NCI-H1694 treated with DMSO at 0.1 percent for 48 hours (cell line): ENCODE data around the gene UBE2J2.
"Not testable (repeated sequence)": the region's sequence is repeated elsewhere in the genome, so short reads cannot be mapped to it uniquely, and the experiment has no call there.

Source experiments
- DNase-seq: peaks from one replicate; lab custom pipeline; 2025; lab: John Stamatoyannopoulos, UW

UBE2J2 gene

DNA sequence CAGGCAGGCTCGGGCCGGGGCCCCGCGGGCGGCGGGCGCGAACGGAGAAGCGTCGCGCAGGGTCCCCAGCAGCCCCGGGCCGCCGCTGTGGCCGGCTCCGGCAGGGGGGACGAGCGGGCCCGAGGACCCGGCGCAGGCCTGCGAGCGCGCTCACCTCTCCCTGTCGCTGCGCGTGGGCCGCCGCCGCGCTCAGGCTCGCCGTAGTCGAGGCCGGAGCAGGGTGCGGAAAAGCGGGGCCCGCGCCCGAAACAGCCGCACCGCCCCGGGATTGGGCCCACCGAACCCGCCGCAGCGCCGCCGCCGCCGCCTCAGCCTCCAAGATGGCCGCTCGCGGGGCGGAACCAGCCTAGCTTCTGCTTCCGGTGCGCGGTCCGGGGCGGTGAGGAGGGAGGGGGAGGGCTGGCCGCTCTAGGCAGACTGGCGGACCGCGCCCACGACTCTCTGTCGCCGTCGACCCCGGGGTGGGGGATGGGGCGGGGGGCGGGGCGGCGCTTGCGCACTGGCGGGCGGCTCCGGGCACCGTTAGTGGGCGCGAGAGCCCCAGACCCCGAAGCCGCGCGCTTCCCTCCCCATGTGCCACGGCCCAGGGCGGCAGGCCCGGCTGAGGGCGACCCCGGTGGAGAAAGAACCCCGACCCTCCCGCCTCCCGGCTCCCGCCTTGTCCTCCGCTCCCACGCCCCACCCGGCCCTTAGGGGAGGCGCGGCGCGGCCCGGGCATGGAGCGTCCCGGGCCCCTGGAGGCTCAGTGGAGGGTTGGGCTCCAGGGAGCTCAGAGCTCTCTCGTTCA, at the start of gene UBE2J2:
TSS of gene UBE2J2 (minus strand) at position 343 of the 787 bp plus-strand sequence. CDS start 5,862 bp downstream, outside the sequence.
- DNase-seq, result peak; percentile 55

- DNase-seq, result no peak
These were observed 49.3 kb upstream of the UBE2J2 start for GRCh38 chr1:1322952-1323351.

GRCh38 chr1:1322418-1322817, 48.8 kb upstream of the UBE2J2 start:
- DNase-seq, result no peak

DNA sequence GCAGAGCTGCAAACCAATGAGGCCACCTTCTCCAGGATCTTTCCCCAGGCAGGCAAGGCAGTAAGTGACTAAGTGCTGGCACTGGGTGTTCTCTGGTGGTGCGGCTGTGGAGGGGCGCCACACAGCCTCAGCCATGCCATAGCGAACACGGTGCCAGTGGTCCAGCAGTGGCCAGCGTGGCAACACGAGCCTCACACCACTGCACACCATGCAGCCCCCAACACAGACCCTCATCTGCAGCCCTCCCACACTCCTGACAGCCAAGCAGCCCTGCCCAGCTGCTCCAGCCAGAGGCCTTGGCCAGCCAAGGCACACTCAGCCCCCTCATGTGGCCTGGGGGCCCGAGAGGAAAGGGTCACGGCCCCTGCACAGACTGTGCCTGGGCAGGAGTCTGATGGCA, 47.8 kb upstream of the UBE2J2 start:
- no peak for DNase-seq

DNA sequence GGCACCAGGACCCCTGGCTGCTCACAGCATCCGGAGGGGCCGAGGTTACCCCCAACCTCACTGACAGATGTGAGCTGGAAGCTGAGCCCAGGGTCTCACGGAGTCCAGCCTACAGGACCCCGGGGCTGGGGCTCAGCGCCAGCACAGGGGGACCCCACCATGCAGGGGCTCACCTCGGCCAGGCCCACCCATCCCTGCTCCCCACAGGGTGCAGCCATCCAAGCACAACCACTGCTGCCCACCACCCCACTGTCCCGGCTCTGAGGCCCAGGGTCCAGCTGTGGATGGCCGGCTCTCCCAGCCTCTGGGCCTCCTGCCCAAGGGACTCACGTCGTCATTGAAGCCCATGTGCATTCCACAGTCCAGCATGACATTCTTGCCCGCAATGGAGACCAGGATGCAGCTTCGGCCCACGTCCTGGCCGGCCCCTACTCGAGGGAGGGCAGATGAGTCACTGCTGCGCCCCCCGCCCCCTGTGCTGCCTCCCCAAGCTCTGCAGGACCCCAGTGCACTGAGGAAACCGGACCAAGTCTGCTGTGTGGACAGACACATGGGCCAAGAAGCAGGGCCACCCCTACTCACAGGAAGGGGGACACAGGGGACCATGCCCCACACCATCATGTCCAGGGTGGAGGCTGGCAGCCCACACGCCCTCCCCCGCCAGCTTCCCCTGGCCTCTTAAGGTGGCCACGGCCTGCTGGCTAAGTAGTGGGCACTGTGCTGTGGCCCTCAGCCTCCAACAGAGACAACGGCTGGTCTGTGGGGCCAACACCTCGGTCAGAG, 47.2 kb upstream of the UBE2J2 start:
- no peak for DNase-seq

GRCh38 chr1:1319646-1319941, 45.9 kb upstream of the UBE2J2 start:
- no peak for DNase-seq

- no peak for DNase-seq
These were observed 45.4 kb upstream of the UBE2J2 start for GRCh38 chr1:1318777-1319645.

DNA sequence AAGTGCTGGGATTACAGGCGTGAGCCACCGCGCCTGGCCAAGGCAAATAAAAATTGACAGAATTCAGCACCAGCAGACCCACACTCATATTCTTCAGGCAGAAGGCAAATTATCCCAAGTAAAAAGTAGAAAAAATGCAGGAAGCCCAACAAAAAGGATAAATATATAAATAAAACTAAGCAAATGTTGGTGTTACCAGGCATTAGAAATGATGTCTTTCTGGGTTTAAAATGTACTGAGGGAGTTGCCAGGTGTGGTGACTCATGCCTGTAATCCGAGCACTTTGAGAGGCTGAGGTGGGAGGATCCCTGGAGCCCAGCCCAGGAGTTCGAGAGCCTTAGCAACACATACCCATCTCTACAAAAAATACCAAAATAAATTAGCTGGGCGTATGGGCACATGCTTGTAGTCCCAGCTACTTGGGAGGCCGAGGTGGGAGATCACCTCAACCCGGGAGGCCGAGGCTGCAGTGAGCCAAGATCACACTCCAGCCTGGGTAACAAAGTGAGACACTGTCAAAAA, 44.5 kb upstream of the UBE2J2 start:
- peak; percentile 76 for DNase-seq

DNA sequence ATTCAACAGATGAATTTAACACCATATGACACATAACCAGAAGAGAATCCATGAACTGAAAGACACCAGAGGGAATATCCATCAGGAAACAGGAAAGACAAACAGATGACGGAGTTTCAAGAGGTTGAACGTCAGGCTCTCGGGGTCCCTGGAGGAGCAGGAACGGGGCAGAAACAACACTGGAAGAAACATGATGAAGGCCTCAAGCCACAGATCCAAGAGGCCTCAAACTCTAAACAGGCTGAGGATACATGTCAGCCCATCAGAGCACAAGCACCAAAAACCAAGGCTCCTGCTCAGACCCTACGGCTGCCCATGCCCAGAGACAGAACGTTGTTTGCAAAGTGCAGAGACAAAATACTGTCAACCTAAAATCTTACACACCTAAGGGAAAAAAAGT, 43.8 kb upstream of the UBE2J2 start:
- DNase-seq, result no peak

DNA sequence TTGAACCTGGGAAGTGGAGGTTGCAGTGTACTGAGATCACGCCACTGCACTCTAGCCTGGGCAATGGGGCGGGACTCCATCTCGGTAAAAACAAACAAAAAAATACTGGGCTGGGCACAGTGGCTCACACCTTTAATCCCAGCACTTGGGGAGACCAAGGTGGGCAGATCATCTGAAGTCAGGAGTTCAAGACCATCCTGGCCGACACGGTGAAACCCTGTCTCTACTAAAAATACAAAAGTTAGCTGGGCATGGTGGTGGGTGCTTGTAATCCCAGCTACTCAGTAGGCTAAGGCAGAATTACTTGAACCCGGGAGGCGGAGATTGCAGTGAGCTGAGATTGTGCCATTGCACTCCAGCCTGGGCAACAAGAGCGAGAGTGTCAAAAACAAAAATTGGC, 42.5 kb upstream of the UBE2J2 start:
- DNase-seq, result not testable (repeated sequence)

DNA sequence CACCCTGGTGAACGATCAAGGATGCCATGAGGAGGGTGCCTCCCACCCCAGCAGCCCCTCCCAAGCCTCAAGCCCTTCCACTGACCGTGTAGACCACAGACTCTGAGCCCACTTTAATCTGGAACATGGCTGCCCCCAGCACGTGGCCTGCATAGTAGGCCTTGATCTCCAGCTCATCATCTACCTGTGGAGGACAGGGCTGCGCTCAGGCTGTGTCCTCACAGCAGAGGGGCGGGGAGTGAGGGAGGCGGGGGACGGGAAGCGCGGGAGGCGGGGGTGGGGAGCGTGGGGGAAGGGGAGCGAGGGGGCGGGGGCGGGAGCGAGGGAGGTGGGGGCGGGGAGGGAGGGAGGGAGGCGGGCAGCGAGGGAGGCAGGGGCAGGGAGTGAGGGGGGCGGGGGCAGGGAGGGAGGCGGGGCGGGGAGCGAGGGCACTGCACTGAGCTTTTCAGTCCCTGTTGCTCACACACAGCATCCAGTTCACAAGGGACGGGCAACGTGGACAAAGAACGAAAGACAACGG, 41.8 kb upstream of the UBE2J2 start:
- no peak for DNase-seq

GRCh38 chr1:1314678-1315335, 41.2 kb upstream of the UBE2J2 start:
- DNase-seq, result no peak

DNA sequence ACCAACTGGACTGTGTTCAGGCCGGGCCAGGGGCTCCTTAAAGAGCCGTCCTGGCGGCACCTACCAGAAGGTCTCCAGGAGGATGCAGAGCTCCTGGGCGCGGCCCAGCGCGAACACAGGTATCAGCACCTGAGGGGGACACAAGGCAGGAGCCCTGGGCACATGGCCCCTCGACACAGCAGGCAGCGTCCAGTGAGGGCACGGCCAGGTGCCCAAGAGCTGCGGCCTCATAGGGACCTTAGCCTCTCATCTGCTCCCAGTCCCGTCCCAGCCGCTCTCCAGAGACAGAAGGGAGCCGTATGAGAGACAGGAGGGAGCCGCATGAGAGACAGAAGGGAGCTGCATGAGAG, 40.6 kb upstream of the UBE2J2 start:
- DNase-seq, result no peak

GRCh38 chr1:1313500-1314236, 40.0 kb upstream of the UBE2J2 start:
- no peak for DNase-seq

DNA sequence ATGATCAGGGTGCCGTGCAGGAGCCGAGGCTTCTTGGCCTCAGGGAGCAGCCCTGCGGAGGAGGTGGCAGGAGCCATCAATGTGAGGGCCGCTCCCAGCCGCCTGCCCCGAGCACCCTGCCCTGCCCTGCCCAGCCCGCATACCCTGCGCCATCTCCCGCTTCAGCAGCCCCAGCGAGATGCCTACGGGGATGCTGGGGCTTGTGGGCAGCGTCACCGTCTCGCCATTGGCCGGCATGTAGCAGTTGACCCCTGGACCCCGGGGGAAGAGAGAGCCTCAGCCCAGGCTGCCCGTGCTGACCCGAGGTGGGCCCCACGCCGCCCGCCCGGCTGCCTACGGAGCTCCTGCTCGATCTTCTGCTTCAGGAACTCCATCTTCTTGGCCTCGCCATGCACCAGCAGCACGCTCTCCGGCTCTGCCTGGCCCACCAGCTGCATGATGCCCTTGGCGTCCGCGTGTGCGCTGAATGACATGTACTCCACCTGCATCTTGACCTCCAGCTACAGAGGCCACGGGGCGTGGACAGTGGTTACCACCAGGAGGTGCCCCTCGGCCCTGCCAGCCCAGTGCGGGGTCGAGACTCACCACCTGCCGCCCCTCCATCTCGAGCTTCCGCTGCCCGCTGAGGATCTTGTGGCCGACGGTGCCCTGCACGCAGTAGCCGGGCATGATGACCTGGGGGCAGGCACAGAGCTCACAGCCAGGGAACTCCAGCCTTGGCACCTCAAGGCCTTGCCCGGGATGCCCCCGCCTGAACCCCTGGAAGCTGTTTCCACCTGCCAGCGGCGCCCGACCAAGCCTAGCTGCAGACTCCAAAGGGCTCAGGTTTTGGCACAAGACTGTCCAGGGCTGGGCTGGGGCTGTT, 39.0 kb upstream of the UBE2J2 start:
- DNase-seq, result no peak

DNA sequence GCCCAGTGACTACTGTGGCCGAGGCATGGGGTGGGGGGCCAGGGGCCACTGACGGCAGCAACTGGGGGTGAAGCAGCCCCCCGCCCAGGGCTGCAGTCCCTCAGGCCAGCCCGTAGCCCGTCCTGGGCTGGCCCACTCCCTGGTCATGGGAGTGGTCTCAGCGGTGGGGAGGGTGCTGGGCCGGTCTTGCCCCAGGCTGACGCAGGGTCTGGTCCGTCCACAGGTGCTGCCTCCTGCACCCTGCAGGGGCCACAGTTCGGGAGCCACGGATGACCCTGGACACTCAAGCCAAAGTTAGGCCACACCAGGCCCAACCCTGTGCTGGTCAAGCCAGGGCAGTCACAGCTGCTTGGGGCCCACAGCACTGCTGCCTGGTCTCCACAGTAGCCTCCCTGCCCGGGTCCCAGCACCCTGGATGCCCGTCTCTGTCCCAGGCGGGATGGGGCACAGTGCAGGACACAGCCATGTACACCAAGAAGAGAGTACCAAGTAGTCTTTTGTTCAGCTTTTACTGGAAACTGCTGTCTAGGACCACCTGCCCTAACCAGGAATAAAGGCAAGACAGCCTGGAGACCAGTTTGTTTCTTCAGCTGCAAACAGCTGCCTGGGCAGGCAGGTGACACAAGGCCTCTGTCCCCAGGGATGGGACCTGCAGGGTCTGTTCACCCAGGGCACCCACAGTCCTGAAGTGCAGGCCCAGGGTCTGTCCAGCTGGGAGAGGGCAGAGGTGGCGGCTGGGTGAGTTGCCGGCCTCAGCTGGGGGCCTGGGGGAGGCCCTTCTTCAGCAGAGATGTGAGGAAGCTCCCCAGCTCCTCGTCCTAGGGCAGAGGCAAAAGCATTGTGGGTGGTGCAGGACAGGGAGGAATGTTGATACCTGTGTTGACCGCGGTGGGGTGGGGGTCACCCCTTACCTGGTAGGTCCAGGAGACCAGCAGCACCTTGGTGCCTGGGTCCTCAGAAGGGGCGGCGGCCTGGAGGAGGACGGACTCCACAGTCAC, 37.8 kb upstream of the UBE2J2 start:
- DNase-seq, result no peak

- no peak for DNase-seq
These were observed 36.9 kb upstream of the UBE2J2 start for GRCh38 chr1:1310476-1311053.

DNA sequence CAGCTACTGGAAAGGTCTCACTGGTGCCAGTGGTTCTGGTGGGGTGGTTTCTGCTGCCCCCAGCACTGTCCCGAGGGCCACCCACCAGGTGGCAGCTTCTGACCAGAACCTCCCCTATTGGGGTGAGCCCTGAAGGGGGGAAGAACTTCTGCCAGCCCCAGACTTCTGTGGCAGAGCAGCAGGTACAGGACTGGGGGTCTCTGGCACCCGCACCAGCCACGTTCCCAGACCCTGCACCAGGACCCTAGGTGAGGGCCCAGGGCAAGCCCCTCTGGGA, 36.4 kb upstream of the UBE2J2 start:
- no peak for DNase-seq
